Measurements from ENCODE around the gene SLC4A1.

SLC4A1 gene

GRCh38 chr17:44222112-44222869 lies 45.6 kb downstream of the SLC4A1 start:
- no peak for TF ChIP-seq CTCF (conservative IDR thresholded peaks at IDR 0.05; ENCODE audit: control insufficient read depth, insufficient read depth, low read depth, low read length)
- peak overlapping the region; percentile 51 for H3K4me3 ChIP-seq (ENCODE audit: control insufficient read depth, low read depth, low read length)
- DNase-seq (ENCODE audit: low read depth) = peak; percentile 89

- DNase-seq (ENCODE audit: low read depth) = no peak
- no peak for TF ChIP-seq CTCF (conservative IDR thresholded peaks at IDR 0.05; ENCODE audit: control insufficient read depth, insufficient read depth, low read depth, low read length)
- peak overlapping the region; percentile 51 for H3K4me3 ChIP-seq (ENCODE audit: control insufficient read depth, low read depth, low read length)
These were observed 46.1 kb downstream of the SLC4A1 start for GRCh38 chr17:44221862-44222111.

GRCh38 chr17:44221084-44221861 lies 46.7 kb downstream of the SLC4A1 start:
- DNase-seq (ENCODE audit: low read depth) = peak; percentile 78
- H3K4me3 ChIP-seq (ENCODE audit: control insufficient read depth, low read depth, low read length) = peak overlapping the region; percentile 51
- TF ChIP-seq CTCF (conservative IDR thresholded peaks at IDR 0.05; ENCODE audit: control insufficient read depth, insufficient read depth, low read depth, low read length) = no peak

- TF ChIP-seq CTCF (conservative IDR thresholded peaks at IDR 0.05; ENCODE audit: control insufficient read depth, insufficient read depth, low read depth, low read length) = no peak
These were observed 47.5 kb downstream of the SLC4A1 start for GRCh38 chr17:44220213-44221083.

GRCh38 chr17:44219616-44220212 lies 48.2 kb downstream of the SLC4A1 start, which contains the start of gene UBTF:
Gene UBTF (minus strand): TSS chr17:44219675. CDS start chr17:44218229, 1,446 bp downstream.
- peak within 1 kb of the TSS; percentile 51 for H3K4me3 ChIP-seq (ENCODE audit: control insufficient read depth, low read depth, low read length)
- DNase-seq (ENCODE audit: low read depth) = peak; percentile 36
- no peak for TF ChIP-seq CTCF (conservative IDR thresholded peaks at IDR 0.05; ENCODE audit: control insufficient read depth, insufficient read depth, low read depth, low read length)

More at GRCh38 chr17:44220213-44221083, 47.5 kb downstream of the SLC4A1 start:
- DNase-seq (ENCODE audit: low read depth) = peak; percentile 41
- peak overlapping the region; percentile 51 for H3K4me3 ChIP-seq (ENCODE audit: control insufficient read depth, low read depth, low read length)

- TF ChIP-seq CTCF (conservative IDR thresholded peaks at IDR 0.05; ENCODE audit: control insufficient read depth, insufficient read depth, low read depth, low read length) = no peak
- peak overlapping the region; percentile 48 for H3K4me3 ChIP-seq (ENCODE audit: control insufficient read depth, low read depth, low read length)
- peak; percentile 63 for DNase-seq (ENCODE audit: low read depth)
These were observed 48.8 kb downstream of the SLC4A1 start for GRCh38 chr17:44219108-44219615.

All from fibroblast of mammary gland (primary cell).